Measurements from ENCODE around the gene UFC1. TPM values are rescaled to one million over a fixed set of nuclear protein-coding genes. Genes with fewer than 3 reads are reported as not detected.
"Not testable (repeated sequence)": the region's sequence is repeated elsewhere in the genome, so short reads cannot be mapped to it uniquely, and the experiment has no call there.

UFC1 gene
- 91.5 and 91.8 TPM in 2 replicates for total RNA-seq

- Mint-ChIP-seq H3K27ac (peak within 1 kb of the TSS; percentile 100), H3K4me1 (ENCODE audit: low read depth) (peaks cover 21% of the 10 kb centered on the region), H3K9me3 (no peaks in the 10 kb centered on the region), H3K27me3 (ENCODE audit: low read depth) (no peaks in the 10 kb centered on the region), H3K4me3 (ENCODE audit: low read depth) (peak within 1 kb of the TSS; percentile 100), H3K36me3 (ENCODE audit: low read depth) (peaks cover 29% of the 10 kb centered on the region)
- intact Hi-C loops (cut with micrococcal nuclease), result loop anchor here (1.0 to 2.0 kb wide), 3 partner anchors 22 to 56 kb away; partner anchors contain the start of genes DEDD, KLHDC9, NIT1 and PFDN2
- peak; percentile 82 for DNase-seq (ENCODE audit: low spot score)
These were observed at the start of gene UFC1 for GRCh38 chr1:161153682-161154337. TSS of gene UFC1 (plus strand) at chr1:161153978. CDS start at chr1:161153998, 20 bp downstream.

- Mint-ChIP-seq H3K4me3 (ENCODE audit: low read depth) (no peak overlapping the region), H3K36me3 (ENCODE audit: low read depth) (peaks cover 39% of the 10 kb centered on the region), H3K27me3 (ENCODE audit: low read depth) (no peaks in the 10 kb centered on the region), H3K9me3 (no peaks in the 10 kb centered on the region), H3K4me1 (ENCODE audit: low read depth) (peaks cover 14% of the 10 kb centered on the region), H3K27ac (no peak overlapping the region)
- intact Hi-C loops (cut with micrococcal nuclease), result no loop called here
- no peak for DNase-seq (ENCODE audit: low spot score)
These were observed 47.3 kb upstream of the UFC1 start for GRCh38 chr1:161106431-161106830.

GRCh38 chr1:161111117-161111516 is 42.7 kb upstream of the UFC1 start:
- H3K27me3 Mint-ChIP-seq (ENCODE audit: low read depth), result no peaks in the 10 kb centered on the region
- no peak for DNase-seq (ENCODE audit: low spot score)
- peaks cover 47% of the 10 kb centered on the region for H3K36me3 Mint-ChIP-seq (ENCODE audit: low read depth)
- intact Hi-C loops (cut with micrococcal nuclease), result loop anchor here (5.0 to 10.0 kb wide), 3 partner anchors 396 to 486 kb away; partner anchors contain the start of gene CD48
- H3K27ac Mint-ChIP-seq, result peak overlapping the region; percentile 62
- no peak overlapping the region for H3K4me3 Mint-ChIP-seq (ENCODE audit: low read depth)
- H3K4me1 Mint-ChIP-seq (ENCODE audit: low read depth), result peaks cover 40% of the 10 kb centered on the region
- no peaks in the 10 kb centered on the region for H3K9me3 Mint-ChIP-seq

GRCh38 chr1:161111527-161111926 is 42.3 kb upstream of the UFC1 start:
- Mint-ChIP-seq H3K9me3 (no peaks in the 10 kb centered on the region), H3K27ac (peak overlapping the region; percentile 62), H3K36me3 (ENCODE audit: low read depth) (peaks cover 46% of the 10 kb centered on the region), H3K27me3 (ENCODE audit: low read depth) (no peaks in the 10 kb centered on the region), H3K4me3 (ENCODE audit: low read depth) (no peak overlapping the region), H3K4me1 (ENCODE audit: low read depth) (peaks cover 43% of the 10 kb centered on the region)
- intact Hi-C loops (cut with micrococcal nuclease), result loop anchor here (5.0 to 10.0 kb wide), 3 partner anchors 397 to 487 kb away; partner anchors contain the start of gene CD48
- no peak for DNase-seq (ENCODE audit: low spot score)

GRCh38 chr1:161113915-161114314 is 39.9 kb upstream of the UFC1 start:
- intact Hi-C loops (cut with micrococcal nuclease), result loop anchor here (2.0 to 10.0 kb wide), 4 partner anchors 17 to 489 kb away; partner anchors contain the start of gene CD48

GRCh38 chr1:161114556-161114955 is 39.2 kb upstream of the UFC1 start:
- Mint-ChIP-seq H3K9me3 (no peaks in the 10 kb centered on the region), H3K27me3 (ENCODE audit: low read depth) (no peaks in the 10 kb centered on the region), H3K4me1 (ENCODE audit: low read depth) (peaks cover 55% of the 10 kb centered on the region), H3K4me3 (ENCODE audit: low read depth) (no peak overlapping the region), H3K36me3 (ENCODE audit: low read depth) (peaks cover 46% of the 10 kb centered on the region), H3K27ac (peak overlapping the region; percentile 3)
- intact Hi-C loops (cut with micrococcal nuclease), result loop anchor here (2.0 to 10.0 kb wide), 4 partner anchors 18 to 490 kb away; partner anchors contain the start of gene CD48
- DNase-seq (ENCODE audit: low spot score), result no peak

More at GRCh38 chr1:161113915-161114314, 39.9 kb upstream of the UFC1 start:
- Mint-ChIP-seq H3K4me1 (ENCODE audit: low read depth) (peaks cover 49% of the 10 kb centered on the region), H3K27me3 (ENCODE audit: low read depth) (no peaks in the 10 kb centered on the region), H3K4me3 (ENCODE audit: low read depth) (no peak overlapping the region), H3K27ac (peak overlapping the region; percentile 3), H3K36me3 (ENCODE audit: low read depth) (peaks cover 47% of the 10 kb centered on the region), H3K9me3 (no peaks in the 10 kb centered on the region)
- DNase-seq (ENCODE audit: low spot score), result no peak

GRCh38 chr1:161115132-161115711 is 38.6 kb upstream of the UFC1 start:
- Mint-ChIP-seq H3K4me1 (ENCODE audit: low read depth) (peaks cover 60% of the 10 kb centered on the region), H3K27ac (peak overlapping the region; percentile 56), H3K36me3 (ENCODE audit: low read depth) (peaks cover 53% of the 10 kb centered on the region), H3K27me3 (ENCODE audit: low read depth) (no peaks in the 10 kb centered on the region), H3K9me3 (no peaks in the 10 kb centered on the region), H3K4me3 (ENCODE audit: low read depth) (peak overlapping the region; percentile 93)
- no peak for DNase-seq (ENCODE audit: low spot score)
- intact Hi-C loops (cut with micrococcal nuclease), result loop anchor here (2.0 to 10.0 kb wide), 6 partner anchors 18 to 490 kb away; partner anchors contain the start of genes CD48, PPOX and USF1

GRCh38 chr1:161115961-161116360 is 37.8 kb upstream of the UFC1 start:
- Mint-ChIP-seq H3K36me3 (ENCODE audit: low read depth) (peaks cover 60% of the 10 kb centered on the region), H3K4me1 (ENCODE audit: low read depth) (peaks cover 62% of the 10 kb centered on the region)
- intact Hi-C loops (cut with micrococcal nuclease), result loop anchor here (2.0 to 10.0 kb wide), 6 partner anchors 19 to 491 kb away; partner anchors contain the start of genes CD48, PPOX and USF1

GRCh38 chr1:161117759-161118581 is 35.8 kb upstream of the UFC1 start, which contains the start of the genes NIT1 and PFDN2:
TSS of gene NIT1 (plus strand) at chr1:161118105. CDS start at chr1:161118177, 72 bp downstream.
TSS of gene PFDN2 (minus strand) at chr1:161118037. CDS start at chr1:161118026, 11 bp downstream.
- intact Hi-C loops (cut with micrococcal nuclease), result loop anchor here (1.0 to 10.0 kb wide), 8 partner anchors 14 to 493 kb away; partner anchors contain the start of genes CD48, DEDD, PPOX and USF1
- Mint-ChIP-seq H3K27ac (peak within 1 kb of the TSS; percentile 96), H3K4me3 (ENCODE audit: low read depth) (peak within 1 kb of the TSS; percentile 93), H3K9me3 (no peaks in the 10 kb centered on the region), H3K27me3 (ENCODE audit: low read depth) (no peaks in the 10 kb centered on the region), H3K4me1 (ENCODE audit: low read depth) (peaks cover 51% of the 10 kb centered on the region), H3K36me3 (ENCODE audit: low read depth) (peaks cover 70% of the 10 kb centered on the region)
- peak; percentile 84 for DNase-seq (ENCODE audit: low spot score)

More at GRCh38 chr1:161115961-161116360, 37.8 kb upstream of the UFC1 start:
- H3K9me3 Mint-ChIP-seq; H3K27me3 Mint-ChIP-seq (ENCODE audit: low read depth); DNase-seq (ENCODE audit: low spot score): not testable (repeated sequence)
- Mint-ChIP-seq H3K4me3 (ENCODE audit: low read depth) (peak overlapping the region; percentile 93), H3K27ac (peak overlapping the region; percentile 56)

GRCh38 chr1:161119092-161119903 is 34.5 kb upstream of the UFC1 start:
- Mint-ChIP-seq H3K4me3 (ENCODE audit: low read depth) (peak overlapping the region; percentile 93), H3K27ac (peak overlapping the region; percentile 96), H3K36me3 (ENCODE audit: low read depth) (peaks cover 72% of the 10 kb centered on the region), H3K9me3 (no peaks in the 10 kb centered on the region), H3K4me1 (ENCODE audit: low read depth) (peaks cover 38% of the 10 kb centered on the region), H3K27me3 (ENCODE audit: low read depth) (no peaks in the 10 kb centered on the region)
- DNase-seq (ENCODE audit: low spot score), result peak; percentile 55
- intact Hi-C loops (cut with micrococcal nuclease), result loop anchor here (2.0 to 10.0 kb wide), 7 partner anchors 36 to 494 kb away; partner anchors contain the start of genes CD48, PPOX and USF1

- peaks cover 74% of the 10 kb centered on the region for H3K36me3 Mint-ChIP-seq (ENCODE audit: low read depth)
- peaks cover 24% of the 10 kb centered on the region for H3K4me1 Mint-ChIP-seq (ENCODE audit: low read depth)
- intact Hi-C loops (cut with micrococcal nuclease), result no loop called here
- DNase-seq (ENCODE audit: low spot score), result no peak
- no peaks in the 10 kb centered on the region for H3K27me3 Mint-ChIP-seq (ENCODE audit: low read depth)
- H3K9me3 Mint-ChIP-seq, result no peaks in the 10 kb centered on the region
- no peak overlapping the region for H3K4me3 Mint-ChIP-seq (ENCODE audit: low read depth)
- peak overlapping the region; percentile 57 for H3K27ac Mint-ChIP-seq
These were observed 32.6 kb upstream of the UFC1 start for GRCh38 chr1:161121042-161121650.

All from activated T-helper 2 cell treated with anti-CD3 and anti-CD28 coated beads, Interferon-gamma antibody, Interleukin-2, Interleukin-4, amounts not matched to agents 10 μg/mL and 5 μg/mL and 100 μg/mL, durations not matched to agents 14 hours and 24 hours and 36 hours (primary cell).